ENCODE results near the gene GREB1. TPM values are rescaled to one million over a fixed set of nuclear protein-coding genes. Genes with fewer than 3 reads are reported as not detected.

GREB1 gene
- total and polyA plus RNA-seq, 2 of the 4 experiments (the other 2 are of a cell fraction) = 0.05 TPM; not detected in 1

DNA sequence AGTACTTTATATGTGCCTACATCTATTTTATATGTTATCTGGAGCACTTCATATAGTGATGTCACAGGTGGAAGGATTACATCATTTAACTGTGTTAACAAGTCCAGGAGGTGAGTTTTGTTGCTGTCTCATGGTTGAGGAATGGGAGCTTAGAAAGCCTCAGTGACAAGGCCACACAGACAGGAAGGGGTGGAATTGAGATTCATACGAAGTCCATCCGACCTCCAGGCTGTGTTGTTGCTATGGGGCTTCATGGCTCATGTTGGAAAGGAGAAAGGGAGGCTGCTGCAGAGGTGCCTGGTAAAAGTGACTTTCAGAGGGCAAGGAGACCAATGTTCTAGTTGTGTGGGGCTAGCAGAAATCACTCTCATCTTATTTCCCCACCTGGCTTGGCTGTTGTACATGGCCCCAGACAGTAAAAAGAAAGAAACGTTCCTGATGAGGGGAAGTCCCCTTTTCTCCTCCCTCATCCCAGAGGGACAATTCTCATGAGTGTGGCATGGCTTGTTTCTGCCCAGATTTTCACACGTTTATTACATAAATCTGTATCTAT, 31.0 kb upstream of the GREB1 start:
- WGBS, 2 experiments (ENCODE audit: extremely low coverage in 2 of 2, insufficient read length in 1 of 2) = 50% methylated on average over 2 of the region's 4 CpGs; no CpG with 5 or more reads in 1 of the 2 experiments
- no peaks in the 10 kb centered on the region for H3K79me1 ChIP-seq (ENCODE audit: low read depth in 1 of 2, low read length in 2 of 2)
- no peak overlapping the region for H2BK20ac ChIP-seq (ENCODE audit: low read depth, low read length)
- H3K36me3 ChIP-seq (ENCODE audit: control insufficient read depth, insufficient read depth, low read length) = no peaks in the 10 kb centered on the region
- BruUV-seq (replicated peaks) = no TSS peak
- no peak overlapping the region for H2AFZ ChIP-seq (replicated peaks; ENCODE audit: low read length, poor library complexity)
- no peak overlapping the region for H3K23ac ChIP-seq (ENCODE audit: low read depth, low read length)
- CTCF ChIA-PET = no interaction called here
- no peak overlapping the region for H2BK5ac ChIP-seq (ENCODE audit: low read depth, low read length, poor library complexity, severe bottlenecking)
- H2BK15ac ChIP-seq (ENCODE audit: low read depth, low read length) = no peak overlapping the region
- no peak overlapping the region for H3K18ac ChIP-seq (ENCODE audit: low read depth, low read length)
- no peak for ATAC-seq (ENCODE audit: low read depth)
- intact Hi-C loops (cut with micrococcal nuclease) = loop anchor here (10.0 kb wide), 1 partner anchor 1072 kb away; no protein-coding TSS in a partner anchor
- H4K8ac ChIP-seq (ENCODE audit: low read depth in 2 of 2, low read length in 2 of 2) = no peak overlapping the region
- POLR2A ChIA-PET (ENCODE audit: unreplicated experiment) = no interaction called here
- H4K91ac ChIP-seq (ENCODE audit: insufficient read depth, low read depth, low read length) = no peak overlapping the region
- no peak overlapping the region for H2BK120ac ChIP-seq (ENCODE audit: low read depth, low read length)
- peaks cover 22% of the 10 kb centered on the region for H3K27me3 ChIP-seq (ENCODE audit: control insufficient read depth, insufficient read depth, low read length)
- H4K5ac ChIP-seq (ENCODE audit: low read depth, low read length) = no peak overlapping the region
- no peaks in the 10 kb centered on the region; the same call in 1 of the 2 replicates for H3K9me1 ChIP-seq (ENCODE audit: insufficient read depth, low read length)
- no peak overlapping the region for H2AK5ac ChIP-seq (ENCODE audit: low read depth, low read length)
- H3K14ac ChIP-seq (replicated peaks; ENCODE audit: low read depth, low read length) = no peak overlapping the region
- dilution Hi-C loops (cut with HindIII; ENCODE audit: low sequenced_read_pairs, unreplicated experiment) = no loop called here
- peaks cover 2% of the 10 kb centered on the region; the same call in 1 of the 2 replicates for H3K4me1 ChIP-seq (ENCODE audit: control insufficient read depth, insufficient read depth, low read length)
- peak; percentile 13 for DNase-seq
- H3K4me2 ChIP-seq (ENCODE audit: low read depth, low read length) = no peak overlapping the region
- H3K9me3 ChIP-seq (ENCODE audit: control insufficient read depth, insufficient read depth, low read length) = peaks cover 2% of the 10 kb centered on the region; the same call in 1 of the 2 replicates
- no peak overlapping the region for H3K4me3 ChIP-seq (ENCODE audit: insufficient read depth, low read depth, low read length)
- peak overlapping the region; percentile 61 for H2AK9ac ChIP-seq (replicated peaks; ENCODE audit: low read depth, low read length, poor library complexity)
- H3K27ac ChIP-seq (ENCODE audit: insufficient read depth, low read length) = no peak overlapping the region
- TF ChIP-seq BHLHE40 (IDR thresholded peaks at IDR 0.05; ENCODE audit: low read depth, low read length) = no peak
- no peak for TF ChIP-seq MAFK (IDR thresholded peaks at IDR 0.05; ENCODE audit: low read depth, low read length)
- no peak for TF ChIP-seq RCOR1 (IDR thresholded peaks at IDR 0.05; ENCODE audit: insufficient replicate concordance, low read length)
- no peak for TF ChIP-seq SMC3 (IDR thresholded peaks at IDR 0.05; ENCODE audit: low read depth, low read length)
- no peak for TF ChIP-seq FOS (IDR thresholded peaks at IDR 0.05; ENCODE audit: low read depth, low read length)
- TF ChIP-seq POLR2A (IDR thresholded peaks at IDR 0.05; ENCODE audit: low read depth, low read length) = no peak
- TF ChIP-seq, protein P1, sequence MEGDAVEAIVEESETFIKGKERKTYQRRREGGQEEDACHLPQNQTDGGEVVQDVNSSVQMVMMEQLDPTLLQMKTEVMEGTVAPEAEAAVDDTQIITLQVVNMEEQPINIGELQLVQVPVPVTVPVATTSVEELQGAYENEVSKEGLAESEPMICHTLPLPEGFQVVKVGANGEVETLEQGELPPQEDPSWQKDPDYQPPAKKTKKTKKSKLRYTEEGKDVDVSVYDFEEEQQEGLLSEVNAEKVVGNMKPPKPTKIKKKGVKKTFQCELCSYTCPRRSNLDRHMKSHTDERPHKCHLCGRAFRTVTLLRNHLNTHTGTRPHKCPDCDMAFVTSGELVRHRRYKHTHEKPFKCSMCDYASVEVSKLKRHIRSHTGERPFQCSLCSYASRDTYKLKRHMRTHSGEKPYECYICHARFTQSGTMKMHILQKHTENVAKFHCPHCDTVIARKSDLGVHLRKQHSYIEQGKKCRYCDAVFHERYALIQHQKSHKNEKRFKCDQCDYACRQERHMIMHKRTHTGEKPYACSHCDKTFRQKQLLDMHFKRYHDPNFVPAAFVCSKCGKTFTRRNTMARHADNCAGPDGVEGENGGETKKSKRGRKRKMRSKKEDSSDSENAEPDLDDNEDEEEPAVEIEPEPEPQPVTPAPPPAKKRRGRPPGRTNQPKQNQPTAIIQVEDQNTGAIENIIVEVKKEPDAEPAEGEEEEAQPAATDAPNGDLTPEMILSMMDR (conservative IDR thresholded peaks at IDR 0.05; ENCODE audit: low read depth, low read length) = no peak
- TF ChIP-seq MAZ (IDR thresholded peaks at IDR 0.05; ENCODE audit: borderline replicate concordance, low read depth, low read length) = no peak
- TF ChIP-seq RFX5 (IDR thresholded peaks at IDR 0.05; ENCODE audit: low read depth, low read length) = no peak
- TF ChIP-seq MXI1 (IDR thresholded peaks at IDR 0.05; ENCODE audit: borderline replicate concordance, low read depth, low read length) = no peak
- no peak for TF ChIP-seq NFE2L2 (IDR thresholded peaks at IDR 0.05; ENCODE audit: low read depth, low read length)
- no peak for TF ChIP-seq CHD1 (IDR thresholded peaks at IDR 0.05; ENCODE audit: low read depth, low read length)
- no peak overlapping the region for H3K9ac ChIP-seq (ENCODE audit: low read depth, low read length)
- no peaks in the 10 kb centered on the region for H4K20me1 ChIP-seq (ENCODE audit: insufficient read depth, low read length)
- H3K4ac ChIP-seq (ENCODE audit: low read depth, low read length) = no peak overlapping the region
- in situ Hi-C loops (cut with MboI; ENCODE audit: low sequenced_read_pairs) = no loop called here
- H3K56ac ChIP-seq (ENCODE audit: extremely low read depth, insufficient read depth, low read length) = no peak overlapping the region

All from IMR-90 (cell line).